ENCODE results near the gene NDUFA8.

DNA sequence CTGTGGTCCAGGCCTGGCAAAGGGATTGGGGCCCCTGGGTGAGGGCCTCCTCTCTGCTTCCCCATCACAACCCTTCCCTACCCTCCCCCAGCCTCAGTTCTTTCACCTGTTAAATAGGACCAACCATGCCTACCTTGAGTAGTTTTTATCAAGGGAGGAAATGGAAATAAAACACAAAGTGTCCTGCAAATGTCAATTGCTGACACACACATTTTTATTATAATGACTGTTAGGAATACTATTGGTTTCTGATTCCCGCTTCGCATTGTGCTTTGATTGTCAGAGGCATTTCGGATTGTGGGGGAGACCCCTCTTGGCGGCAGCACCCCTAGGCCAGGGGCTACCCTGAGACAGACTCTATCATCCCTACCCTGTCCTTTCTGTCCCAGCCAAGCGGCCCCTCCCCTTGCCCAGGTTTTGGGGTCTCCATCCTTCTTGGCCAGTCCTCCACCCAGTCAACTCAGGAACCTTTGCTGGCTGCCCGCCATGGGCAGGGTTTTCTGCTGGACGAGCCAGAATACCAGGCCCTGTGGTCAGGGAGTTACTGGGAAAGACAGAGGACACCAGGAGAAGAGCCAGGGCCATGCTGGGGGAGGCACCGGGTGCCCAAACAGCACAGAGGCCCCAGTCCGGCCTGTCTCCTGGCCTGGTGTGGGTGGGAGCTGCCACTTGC lies 48.0 kb downstream of the NDUFA8 start:
- TF ChIP-seq, protein P1, sequence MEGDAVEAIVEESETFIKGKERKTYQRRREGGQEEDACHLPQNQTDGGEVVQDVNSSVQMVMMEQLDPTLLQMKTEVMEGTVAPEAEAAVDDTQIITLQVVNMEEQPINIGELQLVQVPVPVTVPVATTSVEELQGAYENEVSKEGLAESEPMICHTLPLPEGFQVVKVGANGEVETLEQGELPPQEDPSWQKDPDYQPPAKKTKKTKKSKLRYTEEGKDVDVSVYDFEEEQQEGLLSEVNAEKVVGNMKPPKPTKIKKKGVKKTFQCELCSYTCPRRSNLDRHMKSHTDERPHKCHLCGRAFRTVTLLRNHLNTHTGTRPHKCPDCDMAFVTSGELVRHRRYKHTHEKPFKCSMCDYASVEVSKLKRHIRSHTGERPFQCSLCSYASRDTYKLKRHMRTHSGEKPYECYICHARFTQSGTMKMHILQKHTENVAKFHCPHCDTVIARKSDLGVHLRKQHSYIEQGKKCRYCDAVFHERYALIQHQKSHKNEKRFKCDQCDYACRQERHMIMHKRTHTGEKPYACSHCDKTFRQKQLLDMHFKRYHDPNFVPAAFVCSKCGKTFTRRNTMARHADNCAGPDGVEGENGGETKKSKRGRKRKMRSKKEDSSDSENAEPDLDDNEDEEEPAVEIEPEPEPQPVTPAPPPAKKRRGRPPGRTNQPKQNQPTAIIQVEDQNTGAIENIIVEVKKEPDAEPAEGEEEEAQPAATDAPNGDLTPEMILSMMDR (IDR thresholded peaks at IDR 0.05) = no peak
- no peak for TF ChIP-seq POLR2A (IDR thresholded peaks at IDR 0.05)

Measured in transverse colon (tissue), 3 donors.